ENCODE measurements around the gene SLCO4A1.

The SLCO4A1 gene

DNA sequence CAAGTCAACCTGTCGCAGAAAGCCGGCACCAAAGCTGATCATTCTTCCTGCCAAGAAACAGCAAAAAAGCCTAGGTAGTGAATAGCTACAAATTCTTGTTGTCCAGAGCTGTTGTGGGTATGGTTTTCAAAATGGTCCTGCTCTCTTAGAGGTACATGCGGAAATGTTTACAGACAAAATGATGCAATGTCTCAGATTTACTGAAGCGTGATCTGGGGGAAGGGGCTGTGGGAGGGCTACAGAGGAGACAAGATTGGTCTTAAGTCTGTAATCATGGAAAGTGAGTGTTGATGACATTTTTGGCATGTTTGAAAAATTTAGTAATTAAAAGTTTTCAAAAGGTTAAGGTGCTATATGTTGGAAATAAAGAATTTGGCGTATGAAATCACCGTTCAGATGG lies 72.5 kb downstream of the SLCO4A1 start:
- DNase-seq (ENCODE audit: low read depth, low spot score), result no peak

DNA sequence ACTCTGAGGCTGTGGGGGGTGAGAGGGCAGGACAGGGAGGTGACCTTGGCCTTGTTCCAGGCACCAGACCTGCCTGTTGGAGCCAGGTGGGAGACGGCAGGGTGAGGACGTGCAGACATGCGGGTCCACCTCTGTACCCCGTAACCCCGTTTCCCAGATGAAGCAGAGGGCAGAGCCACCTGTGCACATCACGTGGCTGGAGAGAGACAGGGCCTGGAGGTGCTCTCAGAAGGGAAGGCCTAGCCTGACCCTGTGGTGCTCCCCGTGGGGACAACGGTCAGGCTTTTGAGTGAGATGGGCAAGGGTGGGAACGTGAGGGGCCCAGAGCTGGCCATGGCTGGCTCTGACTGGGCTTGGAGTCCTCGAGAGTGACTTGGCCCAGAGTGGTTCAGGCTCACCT lies 72.9 kb downstream of the SLCO4A1 start:
- no peak for DNase-seq (ENCODE audit: low read depth, low spot score)

DNA sequence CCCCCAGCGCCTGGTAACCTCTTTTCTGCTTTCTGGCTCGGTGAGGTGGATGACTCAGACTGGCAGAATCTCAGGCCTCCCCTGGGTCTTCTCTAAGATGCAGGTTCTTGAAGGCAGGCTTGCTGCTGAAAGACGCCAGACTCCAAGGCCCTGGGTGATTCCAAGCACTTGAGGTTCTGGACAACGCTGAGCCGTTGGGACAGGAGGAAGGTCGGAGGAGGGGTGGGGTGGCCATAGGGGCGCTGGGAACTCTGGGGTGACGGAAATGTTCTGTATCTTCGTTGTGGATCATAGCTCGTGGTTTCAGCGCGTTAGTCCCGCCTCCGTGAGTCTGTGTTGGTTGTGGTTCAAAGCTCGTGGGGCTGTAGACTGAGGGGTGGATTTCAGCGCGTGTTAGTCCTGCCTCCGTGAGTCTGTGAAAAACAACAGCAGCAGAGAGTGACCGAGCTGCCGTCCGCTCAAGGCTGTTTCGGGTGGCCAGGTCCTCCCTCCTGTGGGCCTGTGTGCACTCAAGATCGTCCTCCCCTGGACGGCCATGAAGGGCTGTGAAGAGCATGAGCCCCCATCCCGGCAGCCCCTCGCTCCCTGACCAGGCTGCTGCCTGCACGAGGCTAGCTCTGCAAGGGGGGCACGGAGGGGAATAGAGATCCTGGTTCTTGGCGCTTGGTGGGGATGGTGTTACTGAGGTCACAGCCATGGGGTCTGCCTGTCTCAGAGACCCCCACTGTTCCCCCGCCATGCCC lies 74.1 kb downstream of the SLCO4A1 start:
- DNase-seq (ENCODE audit: low read depth, low spot score), result no peak

DNA sequence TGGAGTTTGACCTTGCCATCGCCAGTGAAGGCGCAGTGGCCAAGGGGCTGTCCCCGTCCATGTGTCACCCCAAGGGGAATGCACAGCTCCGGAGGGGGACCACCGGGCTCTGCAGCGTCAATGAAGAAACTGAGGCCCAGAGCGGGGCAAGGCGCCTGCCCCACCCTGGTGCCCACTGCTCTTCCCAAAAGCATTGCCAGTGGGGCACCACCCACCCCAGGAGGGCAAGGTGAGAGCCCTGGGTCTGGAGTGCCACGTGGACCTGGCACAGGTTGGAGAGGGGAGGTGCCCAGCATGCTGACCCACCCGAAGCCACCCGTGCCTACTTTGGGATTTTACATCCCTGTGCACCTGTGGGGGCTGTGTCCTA lies 74.6 kb downstream of the SLCO4A1 start:
- no peak for DNase-seq (ENCODE audit: low read depth, low spot score)

DNA sequence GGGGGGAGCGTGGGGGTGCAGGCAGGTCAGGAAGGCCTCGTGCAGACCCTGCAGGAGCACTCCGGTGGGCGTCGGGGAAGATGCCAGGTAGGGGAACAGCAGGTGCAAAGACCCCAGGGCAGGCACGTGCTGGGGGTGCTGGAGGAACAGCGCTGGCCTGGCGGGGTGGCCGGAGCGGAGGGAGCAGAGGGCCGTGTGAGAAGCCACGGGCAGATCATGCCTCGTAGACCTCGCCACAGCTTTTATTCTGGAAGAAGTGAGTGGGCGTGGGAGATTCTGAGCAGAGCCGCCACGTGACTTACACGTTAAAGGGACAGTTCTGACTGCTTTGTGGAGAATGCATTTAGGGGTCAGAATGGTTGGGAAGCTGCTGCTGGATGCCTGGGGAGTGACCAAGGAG lies 75.6 kb downstream of the SLCO4A1 start:
- DNase-seq (ENCODE audit: low read depth, low spot score), result no peak

DNA sequence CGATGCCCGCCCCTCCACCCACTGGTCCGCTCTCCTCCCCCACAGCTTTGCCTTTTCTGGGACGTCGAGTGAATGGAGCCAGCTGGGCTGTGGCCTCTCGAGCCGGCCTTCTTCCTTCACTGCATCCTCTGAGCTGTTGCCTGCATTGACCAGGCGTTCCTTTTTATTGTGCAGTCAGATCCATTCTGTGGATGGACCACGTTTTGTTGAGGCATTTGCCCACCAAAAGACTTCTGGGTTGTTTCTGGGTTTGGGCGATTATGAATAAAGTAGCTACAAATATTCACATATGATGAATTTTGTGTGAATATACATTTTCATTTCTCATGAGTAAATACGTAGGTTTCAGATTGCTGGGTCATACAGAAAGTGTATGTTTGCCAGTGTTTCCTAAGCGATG lies 76.2 kb downstream of the SLCO4A1 start:
- no peak for DNase-seq (ENCODE audit: low read depth, low spot score)

DNA sequence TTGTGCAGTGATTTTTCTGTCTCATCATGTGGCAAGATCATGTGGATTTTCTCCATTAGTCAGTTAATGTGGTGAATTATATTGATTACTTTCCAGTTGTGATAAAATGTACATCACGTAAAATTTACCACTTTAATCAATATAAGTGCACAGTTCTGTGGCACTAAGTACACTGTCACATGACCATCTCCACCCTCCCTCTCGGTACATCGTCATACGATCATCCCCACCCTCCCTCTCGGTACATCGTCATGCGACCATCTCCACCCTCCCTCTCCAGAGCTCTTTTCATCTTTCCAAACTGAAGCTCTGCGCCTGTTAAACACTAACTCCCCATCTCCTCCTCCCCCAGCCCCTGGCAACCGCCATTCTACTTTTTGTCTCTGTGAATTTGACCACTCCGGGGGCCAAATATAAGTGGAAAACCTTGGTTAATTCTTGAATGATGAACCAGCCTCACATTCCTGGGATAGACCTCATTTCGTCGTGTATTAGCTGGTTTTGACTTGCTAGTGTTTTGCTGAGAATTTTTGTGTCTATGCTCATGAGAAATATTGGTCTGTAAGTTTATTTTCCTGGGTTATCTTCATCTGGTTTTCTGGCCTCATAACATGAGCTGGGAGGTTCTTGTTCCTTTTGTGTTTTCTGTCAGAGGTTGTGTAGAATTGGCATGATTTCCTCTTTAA lies 77.1 kb downstream of the SLCO4A1 start:
- no peak for DNase-seq (ENCODE audit: low read depth, low spot score)
